Stimulated activated CD4-positive, alpha-beta T cell treated with anti-CD3 and anti-CD28 coated beads, Interleukin-2, amount 100 ng/mL, for 24 hours (primary cell): ENCODE measurements around the gene BPIFB6.

ENCODE experiments used
- DNase-seq, 2 donors: peaks; one replicate each; pipeline ENCODE4 v3.0.0-alpha.2; 2020

Gene BPIFB6, protein sequence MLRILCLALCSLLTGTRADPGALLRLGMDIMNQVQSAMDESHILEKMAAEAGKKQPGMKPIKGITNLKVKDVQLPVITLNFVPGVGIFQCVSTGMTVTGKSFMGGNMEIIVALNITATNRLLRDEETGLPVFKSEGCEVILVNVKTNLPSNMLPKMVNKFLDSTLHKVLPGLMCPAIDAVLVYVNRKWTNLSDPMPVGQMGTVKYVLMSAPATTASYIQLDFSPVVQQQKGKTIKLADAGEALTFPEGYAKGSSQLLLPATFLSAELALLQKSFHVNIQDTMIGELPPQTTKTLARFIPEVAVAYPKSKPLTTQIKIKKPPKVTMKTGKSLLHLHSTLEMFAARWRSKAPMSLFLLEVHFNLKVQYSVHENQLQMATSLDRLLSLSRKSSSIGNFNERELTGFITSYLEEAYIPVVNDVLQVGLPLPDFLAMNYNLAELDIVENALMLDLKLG

GRCh38 chr20:33031531-33031930 is at the start of gene BPIFB6:
TSS of gene BPIFB6 (plus strand) at chr20:33031648. CDS start at chr20:33031648, 0 bp downstream.
- DNase-seq: no peak

DNA sequence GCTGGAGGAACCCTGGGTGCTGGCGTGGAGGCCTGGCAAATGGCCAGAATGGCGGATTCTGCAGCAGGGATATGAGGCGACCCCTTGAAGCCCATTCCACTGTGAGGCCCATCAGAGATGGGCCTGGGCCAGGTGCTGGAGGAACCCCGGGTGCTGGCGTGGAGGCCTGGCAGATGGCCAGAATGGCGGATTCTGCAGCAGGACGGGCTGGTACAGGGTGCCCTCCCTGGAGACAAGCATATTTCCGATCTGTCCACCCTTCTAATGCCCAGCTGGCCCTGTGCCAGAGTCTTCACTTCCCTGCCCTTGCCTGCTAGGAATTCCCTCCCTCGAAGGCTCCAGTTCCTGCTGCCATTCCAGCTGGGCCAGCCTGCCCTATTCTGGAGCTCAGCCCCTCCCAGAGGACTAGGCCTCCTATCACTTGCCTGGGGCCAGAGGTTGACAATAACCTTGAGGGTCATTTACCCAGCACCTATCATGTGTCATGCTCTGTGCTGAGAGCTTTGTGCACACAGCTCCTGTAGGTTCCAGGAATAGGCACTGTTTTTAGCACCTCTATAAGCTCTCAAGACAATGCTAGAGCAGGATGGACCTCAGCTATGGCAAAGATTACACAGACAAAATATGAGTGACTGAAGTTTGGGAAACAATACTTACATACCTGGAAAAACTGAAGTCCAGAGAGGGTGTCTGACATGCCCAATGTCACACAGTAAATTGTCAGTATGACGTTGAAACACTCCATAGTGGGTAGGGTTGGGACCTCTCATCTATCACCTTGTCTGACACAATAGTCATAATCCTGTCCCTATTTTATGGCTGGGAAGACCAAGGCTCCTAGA is 48.6 kb upstream of the BPIFB6 start:
- DNase-seq: no peak

DNA sequence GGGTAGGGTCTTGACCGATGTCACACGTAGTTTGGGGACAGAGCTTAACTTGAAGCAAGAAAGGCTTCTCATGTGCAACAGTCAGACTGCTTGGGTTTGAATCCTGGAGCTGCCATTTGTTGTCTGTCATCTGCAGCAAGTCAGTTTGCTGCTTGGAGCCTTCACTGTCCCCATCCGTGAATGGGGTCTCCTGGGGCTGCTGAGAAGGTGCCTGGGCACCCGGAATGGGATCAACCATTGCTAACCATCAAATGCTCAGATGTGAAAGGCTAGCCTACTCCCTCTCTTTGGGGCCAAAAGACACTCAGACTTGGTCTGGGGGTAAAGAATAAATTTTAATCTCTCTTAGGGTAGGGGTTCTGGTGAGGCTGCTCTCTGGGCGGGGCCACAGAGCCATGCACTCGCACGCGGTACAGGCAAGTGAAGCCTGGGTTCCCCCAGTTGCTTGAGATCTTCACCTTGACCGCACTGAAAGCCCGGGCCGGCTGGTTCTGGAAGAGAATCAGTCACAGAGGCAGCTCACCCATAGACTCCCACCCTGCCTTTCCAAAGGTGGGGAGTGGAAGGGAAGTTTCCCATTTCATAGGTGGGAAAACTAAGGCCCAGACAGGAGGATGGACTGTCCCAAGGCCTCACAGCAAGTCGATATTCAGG is 47.9 kb upstream of the BPIFB6 start:
- DNase-seq: no peak

DNA sequence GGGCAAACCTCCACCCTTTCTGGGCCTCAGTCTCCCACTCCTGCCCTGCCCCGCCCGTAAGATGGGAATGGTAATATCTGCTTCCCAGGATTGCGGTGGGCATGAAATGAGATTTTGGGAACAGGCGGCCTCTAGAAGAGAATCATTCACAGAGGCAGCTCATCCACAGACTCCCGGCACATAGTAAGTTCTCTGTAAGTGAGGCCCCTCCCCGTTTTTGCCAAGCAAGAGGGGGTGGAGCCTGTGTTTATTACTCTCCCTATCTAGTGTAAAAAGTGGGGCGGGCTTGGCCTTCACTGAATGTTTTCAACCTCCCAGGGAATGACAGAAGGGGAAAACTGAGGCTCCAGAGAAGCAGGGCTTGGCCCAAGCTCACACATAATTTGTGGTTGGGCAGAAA is 47.3 kb upstream of the BPIFB6 start:
- no peak for DNase-seq

DNA sequence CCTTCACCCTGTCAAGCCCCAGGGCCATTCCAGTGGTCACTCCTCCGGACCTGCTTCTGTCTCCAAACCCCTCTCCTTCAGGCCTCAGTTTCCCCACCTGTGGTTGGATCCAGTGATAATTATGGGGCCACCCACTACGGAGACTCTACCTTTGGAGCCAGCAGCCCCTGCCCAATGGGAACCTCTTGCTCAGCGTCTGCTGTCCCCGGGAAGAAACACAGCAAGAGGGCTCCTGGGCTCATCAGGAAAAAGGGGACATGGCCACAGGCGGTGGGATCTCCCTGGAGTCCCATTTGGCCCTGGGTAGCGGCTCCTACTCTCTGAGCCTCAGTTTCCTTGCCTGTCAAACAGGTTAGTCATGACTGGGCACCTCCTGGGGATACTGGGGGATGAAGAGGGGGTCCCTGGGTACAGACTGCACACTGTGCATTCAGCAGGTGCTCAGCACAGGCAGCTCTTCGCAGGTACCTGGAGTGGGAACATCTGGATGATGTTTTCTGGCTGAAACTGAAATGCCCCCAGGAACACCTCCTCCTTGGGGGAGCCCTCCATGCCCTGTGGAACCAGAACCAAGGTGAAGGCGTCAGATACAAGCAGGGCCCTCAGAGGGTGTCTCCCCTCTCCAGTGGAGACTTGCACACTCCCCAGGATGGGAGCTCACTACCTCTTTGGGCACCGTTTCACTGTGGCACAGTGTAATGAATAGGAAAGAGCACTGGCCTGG is 46.7 kb upstream of the BPIFB6 start:
- no peak for DNase-seq

- no peak for DNase-seq
Measured at GRCh38 chr20:32985596-32985995, 45.9 kb upstream of the BPIFB6 start.

GRCh38 chr20:32986331-32986966 is 45.0 kb upstream of the BPIFB6 start:
- DNase-seq: no peak

DNA sequence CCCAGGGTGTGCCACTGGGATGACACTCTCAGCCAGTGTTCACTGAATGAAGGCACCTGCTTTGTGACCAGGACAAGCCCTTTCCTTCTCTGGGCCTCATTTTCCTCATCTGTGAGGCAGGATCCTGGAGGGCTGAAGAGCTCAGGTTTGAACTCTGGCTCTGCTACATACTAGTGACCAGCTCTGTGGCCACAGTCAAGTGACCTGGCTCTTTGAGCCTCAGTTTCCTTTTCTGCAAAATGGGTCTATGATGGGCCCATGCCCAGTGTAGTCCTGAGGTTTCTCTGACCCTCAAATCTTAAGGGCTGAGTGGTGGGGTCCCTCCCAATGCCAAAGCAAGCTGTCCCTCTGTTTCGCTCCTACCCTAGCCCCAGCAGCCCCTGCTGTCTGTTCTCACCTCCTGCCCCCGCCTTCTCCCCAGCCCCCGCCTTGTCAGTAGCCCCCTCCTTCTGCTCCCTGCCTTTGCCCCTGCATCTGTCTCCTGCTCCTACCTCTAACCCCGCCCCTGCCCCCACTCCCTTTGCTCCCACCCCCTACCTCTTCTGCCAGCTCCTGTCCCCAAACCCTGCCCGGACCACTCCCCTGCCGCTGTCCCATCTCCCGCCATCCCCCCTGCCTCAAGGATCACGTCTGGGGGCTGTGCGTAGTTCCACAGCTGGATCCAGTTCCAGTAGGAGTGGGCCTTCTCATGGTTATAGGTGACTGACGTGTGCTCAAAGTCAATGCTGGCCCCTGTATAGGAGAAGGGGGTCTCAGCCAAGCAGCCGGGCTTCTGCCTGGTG is 44.2 kb upstream of the BPIFB6 start:
- DNase-seq: no peak

GRCh38 chr20:32988008-32988407 is 43.4 kb upstream of the BPIFB6 start:
- no peak for DNase-seq

DNA sequence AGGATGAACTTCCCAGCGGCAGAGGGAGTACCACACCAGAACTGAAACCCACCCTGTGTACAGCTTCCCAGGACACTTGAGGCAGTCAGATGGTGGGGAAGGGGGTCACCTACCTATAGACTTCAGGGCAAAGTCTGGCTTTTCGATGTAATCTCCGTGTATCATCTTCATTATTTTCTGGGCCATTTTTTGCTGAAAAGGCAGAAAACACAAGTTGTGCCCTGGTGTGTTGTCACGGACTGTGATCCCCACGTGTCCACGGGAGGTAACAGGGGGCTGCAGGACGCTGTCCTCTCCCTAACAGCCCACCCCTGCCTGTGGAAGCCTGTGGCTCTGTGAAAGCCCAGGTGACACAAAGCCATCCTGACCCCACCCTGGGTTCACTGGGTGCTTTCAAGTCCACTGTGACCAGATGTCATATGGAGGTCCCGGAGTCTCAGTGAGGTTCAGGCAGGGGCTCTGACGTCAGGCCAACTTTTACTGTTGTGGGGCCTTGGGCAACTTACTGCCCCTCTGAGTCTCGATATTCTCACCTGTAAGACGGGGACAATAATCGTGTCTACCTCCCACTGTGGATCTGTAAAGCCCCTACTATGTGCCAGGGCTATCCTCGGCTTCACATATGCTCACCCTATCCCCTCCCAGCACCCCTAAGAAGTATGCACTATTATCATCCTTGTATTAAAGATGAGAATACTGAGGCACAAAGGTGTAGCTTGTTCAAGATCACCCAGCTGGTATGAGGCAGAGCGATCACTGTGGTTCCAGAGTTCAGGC is 41.8 kb upstream of the BPIFB6 start:
- DNase-seq: no peak

GRCh38 chr20:32990426-32990825 is 41.0 kb upstream of the BPIFB6 start:
- DNase-seq: no peak

- DNase-seq: no peak
Measured at GRCh38 chr20:32991383-32991782, 40.1 kb upstream of the BPIFB6 start.

GRCh38 chr20:32991792-32992641 is 39.4 kb upstream of the BPIFB6 start:
- no peak for DNase-seq

- no peak for DNase-seq
Measured at GRCh38 chr20:32993496-32994050, 37.9 kb upstream of the BPIFB6 start.

GRCh38 chr20:32995802-32996201 is 35.6 kb upstream of the BPIFB6 start:
- no peak for DNase-seq

DNA sequence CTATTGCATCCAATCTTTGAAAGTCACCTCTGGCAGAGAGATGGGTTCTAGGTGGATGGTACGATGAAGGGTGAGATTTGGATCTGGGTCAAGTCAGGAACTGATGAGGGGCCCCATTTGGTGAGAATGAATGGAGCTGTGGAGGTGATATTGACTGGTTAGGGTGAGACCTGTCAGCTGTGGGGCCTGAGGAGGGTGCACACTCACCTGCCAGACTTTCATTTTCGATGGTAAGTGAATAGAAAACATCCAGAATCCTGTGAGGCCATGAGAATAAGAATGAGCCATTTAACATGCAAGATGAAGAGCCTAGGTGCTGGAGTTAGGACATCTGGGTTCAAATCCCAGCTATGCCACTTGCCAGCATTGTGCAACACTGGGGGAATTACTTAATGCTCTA is 34.0 kb upstream of the BPIFB6 start:
- DNase-seq: no peak

GRCh38 chr20:32999603-33000250 is 31.7 kb upstream of the BPIFB6 start:
- DNase-seq: no peak

- no peak for DNase-seq
Measured at GRCh38 chr20:33000802-33001466, 30.5 kb upstream of the BPIFB6 start.
